ENCODE data around the gene IGSF9. TPM values are rescaled to one million over a fixed set of nuclear protein-coding genes. Genes with fewer than 3 reads are reported as not detected.
A peak's percentile ranks its signal among the peaks of the same experiment; 100 is the strongest.

IGSF9 gene
- total and polyA plus RNA-seq, 9 donors: 0.13 to 5.9 (median 0.56) TPM

GRCh38 chr1:159927211-159927848 lies 18.1 kb downstream of the IGSF9 start:
- Histone ChIP-seq H3K9me3 (replicated peaks; ENCODE audit: control insufficient read depth, low read depth, low read length) (no peaks in the 10 kb centered on the region), H3K4me3 (ENCODE audit: low read length) (no peak overlapping the region), H3K4me1 (ENCODE audit: control insufficient read depth, insufficient read depth, low read length) (peaks cover 27% of the 10 kb centered on the region), H3K27me3 (ENCODE audit: control insufficient read depth, insufficient read depth, low read length) (no peaks in the 10 kb centered on the region), H3K27ac (ENCODE audit: low read length) (no peak overlapping the region), H3K36me3 (ENCODE audit: control insufficient read depth, insufficient read depth, low read length) (peaks cover 3% of the 10 kb centered on the region)
- no peak for DNase-seq
- 82% methylated on average over 15 of the region's 16 CpGs for WGBS (ENCODE audit: insufficient coverage)

- no peaks in the 10 kb centered on the region for H3K9me3 ChIP-seq (replicated peaks; ENCODE audit: control insufficient read depth, low read depth, low read length)
- H3K4me3 ChIP-seq (ENCODE audit: low read length): peak overlapping the region; percentile 97
- WGBS (ENCODE audit: insufficient coverage): 30% methylated on average over 2 of the region's 7 CpGs
- no peak for DNase-seq
- H3K4me1 ChIP-seq (ENCODE audit: control insufficient read depth, insufficient read depth, low read length): peaks cover 43% of the 10 kb centered on the region
- H3K27me3 ChIP-seq (ENCODE audit: control insufficient read depth, insufficient read depth, low read length): no peaks in the 10 kb centered on the region
- peaks cover 10% of the 10 kb centered on the region for H3K36me3 ChIP-seq (ENCODE audit: control insufficient read depth, insufficient read depth, low read length)
- peak overlapping the region; percentile 95 for H3K27ac ChIP-seq (ENCODE audit: low read length)
These were observed 19.7 kb downstream of the IGSF9 start for GRCh38 chr1:159925719-159926078.

- Histone ChIP-seq H3K4me1 (ENCODE audit: control insufficient read depth, insufficient read depth, low read length) (peaks cover 50% of the 10 kb centered on the region), H3K9me3 (replicated peaks; ENCODE audit: control insufficient read depth, low read depth, low read length) (no peaks in the 10 kb centered on the region), H3K27me3 (ENCODE audit: control insufficient read depth, insufficient read depth, low read length) (no peaks in the 10 kb centered on the region), H3K27ac (ENCODE audit: low read length) (peak within 1 kb of the TSS; percentile 95), H3K4me3 (ENCODE audit: low read length) (peak within 1 kb of the TSS; percentile 97), H3K36me3 (ENCODE audit: control insufficient read depth, insufficient read depth, low read length) (peaks cover 16% of the 10 kb centered on the region)
- DNase-seq: peak; percentile 97
- WGBS (ENCODE audit: insufficient coverage): under 1% methylated on average over 56 of the region's 58 CpGs
These were observed 20.4 kb downstream of the IGSF9 start, which contains the start of gene TAGLN2 for GRCh38 chr1:159924791-159925718. TAGLN2 (minus strand) TSS chr1:159925507; CDS start chr1:159920509, 4,998 bp downstream.

GRCh38 chr1:159924025-159924790 lies 21.2 kb downstream of the IGSF9 start:
- Histone ChIP-seq H3K27ac (ENCODE audit: low read length) (peak overlapping the region; percentile 95), H3K4me1 (ENCODE audit: control insufficient read depth, insufficient read depth, low read length) (peaks cover 58% of the 10 kb centered on the region), H3K36me3 (ENCODE audit: control insufficient read depth, insufficient read depth, low read length) (peaks cover 24% of the 10 kb centered on the region), H3K27me3 (ENCODE audit: control insufficient read depth, insufficient read depth, low read length) (no peaks in the 10 kb centered on the region), H3K9me3 (replicated peaks; ENCODE audit: control insufficient read depth, low read depth, low read length) (no peaks in the 10 kb centered on the region), H3K4me3 (ENCODE audit: low read length) (peak overlapping the region; percentile 97)
- WGBS (ENCODE audit: insufficient coverage): 1% methylated on average over 31 of the region's 31 CpGs
- DNase-seq: peak; percentile 89

GRCh38 chr1:159923203-159924024 lies 22.0 kb downstream of the IGSF9 start:
- peak; percentile 96 for DNase-seq
- WGBS (ENCODE audit: insufficient coverage): 2% methylated on average over 14 of the region's 20 CpGs
- Histone ChIP-seq H3K36me3 (ENCODE audit: control insufficient read depth, insufficient read depth, low read length) (peaks cover 32% of the 10 kb centered on the region), H3K27me3 (ENCODE audit: control insufficient read depth, insufficient read depth, low read length) (no peaks in the 10 kb centered on the region), H3K27ac (ENCODE audit: low read length) (peak overlapping the region; percentile 95), H3K4me3 (ENCODE audit: low read length) (peak overlapping the region; percentile 97), H3K9me3 (replicated peaks; ENCODE audit: control insufficient read depth, low read depth, low read length) (no peaks in the 10 kb centered on the region), H3K4me1 (ENCODE audit: control insufficient read depth, insufficient read depth, low read length) (peaks cover 66% of the 10 kb centered on the region)

GRCh38 chr1:159922511-159923202 lies 22.8 kb downstream of the IGSF9 start:
- Histone ChIP-seq H3K4me3 (ENCODE audit: low read length) (peak overlapping the region; percentile 97), H3K27ac (ENCODE audit: low read length) (peak overlapping the region; percentile 95), H3K9me3 (replicated peaks; ENCODE audit: control insufficient read depth, low read depth, low read length) (no peaks in the 10 kb centered on the region), H3K36me3 (ENCODE audit: control insufficient read depth, insufficient read depth, low read length) (peaks cover 39% of the 10 kb centered on the region), H3K4me1 (ENCODE audit: control insufficient read depth, insufficient read depth, low read length) (peaks cover 70% of the 10 kb centered on the region), H3K27me3 (ENCODE audit: control insufficient read depth, insufficient read depth, low read length) (no peaks in the 10 kb centered on the region)
- peak; percentile 90 for DNase-seq
- WGBS (ENCODE audit: insufficient coverage): 43% methylated on average over 4 of the region's 8 CpGs

GRCh38 chr1:159921700-159922504 lies 23.5 kb downstream of the IGSF9 start:
- peaks cover 45% of the 10 kb centered on the region for H3K36me3 ChIP-seq (ENCODE audit: control insufficient read depth, insufficient read depth, low read length)
- 55% methylated on average over 12 of the region's 18 CpGs for WGBS (ENCODE audit: insufficient coverage)
- H3K9me3 ChIP-seq (replicated peaks; ENCODE audit: control insufficient read depth, low read depth, low read length): no peaks in the 10 kb centered on the region
- peak overlapping the region; percentile 97 for H3K4me3 ChIP-seq (ENCODE audit: low read length)
- H3K27ac ChIP-seq (ENCODE audit: low read length): peak overlapping the region; percentile 95
- DNase-seq: no peak
- no peaks in the 10 kb centered on the region for H3K27me3 ChIP-seq (ENCODE audit: control insufficient read depth, insufficient read depth, low read length)
- peaks cover 76% of the 10 kb centered on the region for H3K4me1 ChIP-seq (ENCODE audit: control insufficient read depth, insufficient read depth, low read length)

GRCh38 chr1:159921251-159921650 lies 24.2 kb downstream of the IGSF9 start:
- DNase-seq: no peak
- peak overlapping the region; percentile 95 for H3K27ac ChIP-seq (ENCODE audit: low read length)
- H3K27me3 ChIP-seq (ENCODE audit: control insufficient read depth, insufficient read depth, low read length): no peaks in the 10 kb centered on the region
- WGBS (ENCODE audit: insufficient coverage): no CpG with 5 or more reads among the region's 1 CpG
- H3K36me3 ChIP-seq (ENCODE audit: control insufficient read depth, insufficient read depth, low read length): peaks cover 51% of the 10 kb centered on the region
- H3K4me1 ChIP-seq (ENCODE audit: control insufficient read depth, insufficient read depth, low read length): peaks cover 82% of the 10 kb centered on the region
- no peak overlapping the region for H3K4me3 ChIP-seq (ENCODE audit: low read length)
- H3K9me3 ChIP-seq (replicated peaks; ENCODE audit: control insufficient read depth, low read depth, low read length): no peaks in the 10 kb centered on the region
